Fibroblast of upper back skin (primary cell): ENCODE measurements around the gene AGPAT1.
"Not testable (repeated sequence)": the region's sequence is repeated elsewhere in the genome, so short reads cannot be mapped to it uniquely, and the experiment has no call there.

Experiments used
- DNase-seq: peaks from one replicate; pipeline ENCODE4 v3.0.0-alpha.2; 2013

Gene AGPAT1

GRCh38 chr6:32198866-32199265, 23.0 kb upstream of the AGPAT1 start:
- DNase-seq, result no peak

- DNase-seq, result no peak
Measured at GRCh38 chr6:32198345-32198696, 22.4 kb upstream of the AGPAT1 start.

GRCh38 chr6:32196682-32197616, 21.1 kb upstream of the AGPAT1 start:
- DNase-seq, result no peak

- DNase-seq, result peak; percentile 86
Measured at GRCh38 chr6:32195902-32196681, 20.2 kb upstream of the AGPAT1 start.

- peak; percentile 100 for DNase-seq
Measured at GRCh38 chr6:32195652-32195901, 19.7 kb upstream of the AGPAT1 start.

GRCh38 chr6:32194825-32195651, 19.2 kb upstream of the AGPAT1 start:
- DNase-seq, result peak; percentile 65

GRCh38 chr6:32194388-32194787, 18.5 kb upstream of the AGPAT1 start:
- no peak for DNase-seq

GRCh38 chr6:32193096-32193495, 17.2 kb upstream of the AGPAT1 start:
- DNase-seq, result not testable (repeated sequence)

GRCh38 chr6:32192608-32193039, 16.7 kb upstream of the AGPAT1 start, which contains the start of gene GPSM3:
Gene GPSM3 (minus strand): TSS chr6:32192643. CDS start chr6:32192513, 130 bp downstream.
- DNase-seq, result peak; percentile 69

GRCh38 chr6:32191696-32192607, 16.1 kb upstream of the AGPAT1 start:
- DNase-seq, result no peak

- DNase-seq, result no peak
Measured at GRCh38 chr6:32190911-32191677, 15.2 kb upstream of the AGPAT1 start.

GRCh38 chr6:32190054-32190851, 14.4 kb upstream of the AGPAT1 start, which contains the start of gene PBX2:
Gene PBX2 (minus strand): TSS chr6:32190202. CDS start chr6:32189915, 287 bp downstream.
- DNase-seq, result peak; percentile 93

- no peak for DNase-seq
Measured at GRCh38 chr6:32189742-32190053, 13.8 kb upstream of the AGPAT1 start.

GRCh38 chr6:32189069-32189741, 13.3 kb upstream of the AGPAT1 start:
- DNase-seq, result no peak

- DNase-seq, result peak; percentile 28
Measured at GRCh38 chr6:32188381-32189068, 12.6 kb upstream of the AGPAT1 start.

- DNase-seq, result not testable (repeated sequence)
Measured at GRCh38 chr6:32187725-32188380, 12.0 kb upstream of the AGPAT1 start.

GRCh38 chr6:32187009-32187709, 11.3 kb upstream of the AGPAT1 start:
- no peak for DNase-seq
